HG02970 (cell line): ENCODE measurements around the gene TENM3.

Source experiments
- ATAC-seq: cut with Tn5 transposase; IDR thresholded peaks from one replicate; pipeline ENCODE4 v1.9.1; 2021; ENCODE audit warnings: mild to moderate bottlenecking, moderate library complexity, moderate number of reproducible peaks; ENCODE audit not compliant: unreplicated experiment, low FRiP score

Gene TENM3

DNA sequence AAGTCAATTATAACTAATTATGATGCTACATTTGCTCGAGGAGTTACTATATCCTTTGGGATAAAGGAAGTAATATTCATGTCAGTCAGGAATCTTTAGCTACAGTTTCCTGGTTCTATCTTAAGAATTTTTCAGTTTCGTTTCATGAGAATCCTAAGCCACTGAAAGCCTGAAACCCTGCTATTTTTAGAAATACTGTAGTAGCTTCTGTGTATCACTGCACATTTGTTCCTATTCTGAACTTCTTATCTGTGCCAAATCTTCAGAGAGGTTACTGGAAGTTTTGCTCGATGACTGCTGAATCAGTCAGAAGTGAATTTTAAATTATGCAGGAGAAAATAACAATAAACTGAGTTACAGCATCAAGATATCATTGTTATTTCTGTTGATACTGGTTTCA, 249.2 kb downstream of the TENM3 start:
- peak; percentile 46 for ATAC-seq

DNA sequence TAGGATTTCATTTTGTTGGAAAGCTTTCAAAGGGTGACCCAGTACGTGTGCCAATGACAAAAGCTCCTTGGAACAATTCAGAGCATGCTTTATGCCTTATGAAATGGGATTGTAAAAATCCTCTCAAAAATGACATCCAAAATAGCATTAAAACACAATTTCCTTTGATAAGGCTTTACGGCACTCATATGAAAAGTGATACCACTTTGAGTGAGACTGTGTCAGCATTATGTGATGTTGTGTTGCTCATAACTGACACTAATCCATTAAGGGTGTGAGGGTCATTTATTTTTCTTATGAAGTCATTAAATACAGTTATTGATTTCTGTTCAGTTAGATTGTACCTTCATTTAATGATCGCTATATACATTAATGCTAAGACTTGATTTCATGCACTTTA, 250.2 kb downstream of the TENM3 start:
- no peak for ATAC-seq

DNA sequence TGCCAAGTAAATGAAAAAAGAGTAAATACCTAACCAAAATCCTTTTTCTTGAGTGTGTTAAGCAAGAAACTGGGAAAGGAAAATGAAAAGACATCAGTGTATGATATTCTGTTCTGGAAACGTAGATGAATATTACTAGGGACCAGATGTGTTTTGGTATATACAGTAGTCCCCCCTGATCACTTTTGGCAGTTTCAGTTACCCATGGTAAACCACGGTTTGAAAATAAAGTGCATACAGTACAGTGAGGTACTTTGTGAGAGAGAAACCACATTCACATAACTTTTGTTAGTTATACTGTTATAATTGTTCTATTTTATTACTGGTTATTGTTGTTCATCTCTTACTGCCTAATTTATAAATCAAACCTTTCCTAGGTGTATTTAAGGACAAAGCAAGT, 250.9 kb downstream of the TENM3 start:
- ATAC-seq, result no peak

DNA sequence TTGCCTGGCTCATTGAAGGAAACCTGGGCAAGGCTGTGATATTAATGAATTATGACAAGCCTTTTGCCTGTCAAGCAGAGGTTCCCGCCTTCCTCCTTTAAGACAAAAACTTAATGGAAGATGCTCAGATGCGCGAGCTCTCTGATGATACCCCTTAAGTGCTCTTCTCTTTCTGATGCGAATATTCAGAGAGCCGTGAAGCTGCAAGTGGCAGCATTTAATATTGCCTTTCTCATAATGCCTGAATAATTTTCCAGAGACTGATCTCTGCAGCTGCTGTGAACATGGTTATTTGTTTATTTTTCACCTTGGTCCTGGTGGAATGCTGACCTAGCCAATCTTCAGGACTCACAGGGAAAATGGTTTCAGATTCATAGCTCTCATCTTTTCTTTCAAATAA, 251.8 kb downstream of the TENM3 start:
- no peak for ATAC-seq

DNA sequence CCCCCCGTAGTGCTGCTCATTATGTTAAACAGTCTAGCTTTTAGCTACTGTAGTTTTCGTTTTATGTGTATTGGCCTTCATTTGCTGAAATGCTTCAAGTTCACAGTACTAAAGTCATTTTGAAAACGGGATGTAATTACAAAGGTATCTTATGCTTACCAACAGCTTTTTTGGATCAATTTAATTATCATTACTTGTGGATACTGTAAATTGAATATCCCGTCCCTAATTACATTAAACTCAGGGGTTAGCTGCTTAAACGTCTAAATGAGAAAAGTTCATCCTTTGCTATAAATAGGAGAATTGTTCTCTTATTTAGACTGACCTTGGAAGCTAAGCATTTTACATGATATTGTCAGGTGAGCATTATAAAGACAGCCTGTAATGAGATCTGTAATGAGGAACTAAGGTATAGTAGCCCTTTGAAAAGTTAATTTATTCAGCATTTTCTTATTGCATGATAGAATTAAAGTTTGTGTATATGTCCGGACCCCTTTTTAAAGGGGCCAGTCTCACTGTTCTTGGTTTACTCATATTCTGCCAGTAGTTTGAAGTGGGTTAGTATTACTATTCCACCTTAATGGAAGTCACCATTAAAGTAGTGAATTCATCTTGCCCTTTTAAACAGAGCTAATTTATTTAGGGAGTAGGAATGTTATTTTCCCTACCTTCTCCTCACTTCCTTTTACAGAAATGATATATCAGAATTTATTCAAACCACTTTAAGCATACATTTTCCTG, 252.6 kb downstream of the TENM3 start:
- no peak for ATAC-seq

DNA sequence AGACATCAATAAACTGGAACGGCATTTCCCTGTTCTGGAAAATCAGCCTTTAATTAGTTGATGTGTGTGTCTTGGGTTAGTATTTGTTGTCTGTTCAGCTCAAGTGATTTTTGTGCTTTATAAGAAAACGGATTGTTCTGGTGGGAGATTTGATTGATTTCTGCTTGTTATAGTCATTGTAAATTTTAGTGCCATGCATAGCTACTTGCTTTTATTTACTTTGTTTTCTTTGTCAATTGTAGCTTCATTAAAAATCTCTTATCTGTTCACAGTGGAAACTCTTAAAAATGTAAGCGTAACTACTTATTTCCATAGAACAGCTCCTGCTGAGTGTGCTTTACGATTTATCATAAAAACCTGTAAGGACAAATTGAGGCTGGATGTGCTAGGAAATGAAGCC, 253.2 kb downstream of the TENM3 start:
- ATAC-seq, result no peak

DNA sequence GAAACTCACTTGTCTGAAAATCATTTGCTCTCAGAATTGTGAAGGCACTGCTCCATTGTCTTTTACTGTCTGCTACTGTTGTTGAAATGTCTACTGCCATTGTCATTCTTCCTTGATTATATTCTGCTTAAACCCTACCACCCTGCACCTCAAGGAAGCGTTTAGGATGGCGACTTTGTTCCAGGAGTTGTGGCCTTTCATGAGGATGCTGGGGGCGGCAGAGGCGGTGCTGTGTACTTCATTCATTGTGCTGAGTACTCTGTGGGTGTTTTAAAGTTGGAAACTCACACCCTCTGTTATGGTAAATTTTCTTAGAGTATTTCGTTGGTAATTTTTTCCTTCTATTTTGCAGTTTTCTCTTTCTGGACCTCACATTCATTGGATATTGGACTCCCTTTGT, 258.9 kb downstream of the TENM3 start:
- no peak for ATAC-seq

DNA sequence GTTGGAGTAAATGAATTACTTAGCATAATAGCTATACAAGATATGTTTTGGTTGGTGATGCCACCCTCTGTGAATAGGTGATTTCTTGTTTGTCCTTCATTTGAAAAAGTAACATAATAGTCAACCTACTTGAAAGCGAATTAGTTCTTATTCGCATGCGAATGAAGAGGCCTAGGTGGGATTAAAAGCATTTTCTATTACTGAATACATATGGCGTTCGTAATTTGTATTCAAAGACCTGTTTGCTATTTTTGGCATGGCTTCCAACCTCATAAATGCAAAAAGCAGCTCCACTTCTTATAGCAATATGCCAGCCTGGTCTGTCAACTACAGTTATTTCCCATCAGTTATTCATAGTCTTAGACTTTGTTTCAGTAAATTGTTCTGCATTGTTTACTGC, 261.3 kb downstream of the TENM3 start:
- no peak for ATAC-seq

DNA sequence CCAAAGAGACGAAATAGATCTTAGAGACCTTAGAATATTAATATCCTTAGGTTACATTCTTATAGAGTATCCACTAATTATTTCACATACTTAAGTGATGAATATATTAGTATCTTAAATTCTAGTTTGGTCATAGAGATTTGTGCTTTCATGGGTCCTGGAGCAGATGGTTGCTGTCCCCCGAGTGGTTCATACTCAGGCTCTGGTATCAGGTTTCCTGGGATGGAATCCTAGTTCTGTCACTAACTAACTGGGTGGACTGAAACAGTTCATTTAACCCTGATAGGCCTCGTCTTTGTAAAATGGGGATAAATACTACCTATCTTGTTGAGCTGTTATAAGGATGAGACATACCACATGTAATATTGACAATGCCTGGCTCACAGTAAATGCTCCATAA, 264.6 kb downstream of the TENM3 start:
- no peak for ATAC-seq

DNA sequence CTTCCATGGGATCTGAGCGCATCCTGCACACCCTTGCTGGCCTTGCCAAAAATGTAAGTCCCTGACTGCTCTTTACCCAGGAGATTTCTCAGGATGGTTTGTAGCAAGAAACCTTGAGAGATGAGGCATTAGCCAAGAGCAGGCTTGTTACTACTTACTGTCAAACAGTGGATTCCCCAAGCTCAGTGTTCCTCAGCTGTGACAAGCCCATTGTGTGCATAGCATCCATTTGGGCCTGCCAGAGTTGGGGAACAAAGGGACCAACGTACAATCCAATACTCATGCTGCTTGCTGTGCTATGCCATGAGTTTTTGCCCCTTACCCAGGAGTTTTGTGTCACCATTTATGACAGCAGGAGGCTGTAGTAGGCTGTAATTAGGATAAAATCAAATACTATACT, 267.6 kb downstream of the TENM3 start:
- ATAC-seq, result no peak

DNA sequence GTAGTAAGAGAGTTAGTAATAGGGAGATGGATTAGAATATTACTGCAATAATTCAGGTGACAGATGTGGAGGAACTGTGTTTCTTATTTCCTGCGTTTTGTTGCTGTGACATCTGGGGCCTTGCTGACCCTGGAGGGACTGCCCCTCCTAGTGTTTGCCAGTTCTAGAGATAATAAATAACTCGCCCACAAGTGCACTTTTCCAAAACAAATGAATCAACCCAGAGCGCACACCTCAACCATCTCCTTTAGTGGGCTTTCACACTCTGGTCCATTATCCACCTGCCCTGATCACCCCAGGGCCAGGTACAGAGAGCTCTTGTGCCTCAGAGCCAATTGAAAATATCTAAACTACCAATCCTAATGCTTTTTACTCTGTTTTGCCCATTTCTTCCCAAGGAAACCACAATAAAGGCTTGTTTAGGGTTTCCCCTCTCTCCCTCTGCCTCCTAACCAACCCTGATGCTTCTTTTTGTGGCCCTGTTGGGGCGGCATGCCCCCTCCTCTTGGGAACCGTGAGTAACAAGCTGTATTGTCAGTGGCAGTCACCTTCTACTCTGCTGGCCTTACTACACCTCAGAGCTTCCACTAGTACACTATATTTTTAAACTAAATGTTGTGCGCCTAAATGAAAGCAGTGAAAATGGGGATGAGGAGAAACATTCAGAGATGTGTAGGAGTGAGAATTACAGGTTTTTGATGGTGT, 270.5 kb downstream of the TENM3 start:
- ATAC-seq, result peak; percentile 75

DNA sequence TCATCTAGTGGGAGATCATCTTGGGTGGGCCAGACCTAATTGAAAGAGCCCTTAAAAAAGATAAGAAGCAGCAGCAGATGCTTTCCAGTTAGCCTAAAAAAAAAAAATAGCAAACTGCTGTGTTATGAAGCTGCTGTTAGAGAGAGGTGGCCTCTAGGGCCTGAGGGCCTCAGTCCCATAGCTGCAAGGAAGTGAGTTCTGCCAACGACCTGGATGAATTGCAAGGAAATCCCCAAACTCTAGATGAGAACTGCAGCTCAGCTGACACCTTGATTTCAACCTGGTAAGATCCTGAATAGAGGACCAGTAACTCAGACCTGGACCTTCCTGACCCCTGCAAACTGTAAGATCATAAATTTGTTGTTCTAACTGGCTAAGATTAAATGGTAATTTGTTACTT, 275.2 kb downstream of the TENM3 start:
- no peak for ATAC-seq

DNA sequence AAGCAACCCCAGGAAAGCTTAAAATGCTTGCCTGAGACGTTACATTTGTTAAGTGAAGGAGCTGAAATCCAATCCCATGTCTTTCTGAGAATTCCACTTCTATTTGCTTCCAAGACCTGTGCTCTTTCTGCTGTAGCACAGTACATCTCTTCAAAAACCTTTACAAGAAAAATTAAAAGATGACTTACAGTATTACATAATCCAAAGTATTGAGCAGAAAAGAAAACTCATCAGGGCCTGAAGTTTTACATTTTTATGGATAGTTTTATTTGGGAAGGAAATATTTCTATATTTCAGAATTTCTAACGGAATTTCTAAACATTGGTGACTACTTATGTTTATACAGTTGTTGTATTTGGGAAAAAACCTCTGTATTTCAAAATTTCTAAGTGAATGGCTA, 276.3 kb downstream of the TENM3 start:
- ATAC-seq, result no peak

DNA sequence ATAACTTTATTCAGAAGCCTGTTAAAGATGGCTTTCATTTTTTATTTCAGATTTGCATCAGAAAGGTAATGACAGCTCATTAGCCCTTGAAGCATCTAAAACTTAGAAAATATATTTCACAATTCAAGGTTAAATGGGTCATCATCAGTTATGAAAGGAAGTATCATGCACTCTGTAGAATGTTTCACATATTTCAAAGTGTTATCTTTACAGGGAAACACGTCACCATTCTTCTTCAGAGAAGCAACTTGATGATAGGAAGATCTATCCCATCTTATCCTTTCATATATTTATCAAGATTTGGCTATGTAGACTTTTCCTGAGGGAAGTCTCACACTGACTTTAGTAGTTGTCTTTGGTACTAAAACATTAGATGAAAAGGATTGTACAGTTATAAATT, 277.8 kb downstream of the TENM3 start:
- no peak for ATAC-seq

DNA sequence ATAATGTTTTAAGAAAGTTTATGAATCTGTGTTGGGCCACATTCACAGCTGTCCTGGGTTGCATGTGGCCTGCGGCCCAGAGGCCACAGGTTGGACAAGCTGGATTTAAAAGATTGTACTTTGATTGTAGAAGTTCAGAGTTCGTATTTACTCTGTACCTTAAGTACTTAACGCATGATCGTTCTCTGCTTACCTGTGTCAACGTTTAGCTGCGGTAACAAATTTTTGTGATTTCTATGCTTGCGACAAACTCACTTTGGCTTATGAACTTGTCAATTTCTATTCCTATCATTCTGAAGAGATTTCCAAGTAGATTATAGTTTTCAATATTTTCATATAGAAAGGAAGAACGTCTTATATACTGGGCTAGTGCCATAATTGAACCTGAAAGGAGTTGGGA, 285.6 kb downstream of the TENM3 start:
- no peak for ATAC-seq

DNA sequence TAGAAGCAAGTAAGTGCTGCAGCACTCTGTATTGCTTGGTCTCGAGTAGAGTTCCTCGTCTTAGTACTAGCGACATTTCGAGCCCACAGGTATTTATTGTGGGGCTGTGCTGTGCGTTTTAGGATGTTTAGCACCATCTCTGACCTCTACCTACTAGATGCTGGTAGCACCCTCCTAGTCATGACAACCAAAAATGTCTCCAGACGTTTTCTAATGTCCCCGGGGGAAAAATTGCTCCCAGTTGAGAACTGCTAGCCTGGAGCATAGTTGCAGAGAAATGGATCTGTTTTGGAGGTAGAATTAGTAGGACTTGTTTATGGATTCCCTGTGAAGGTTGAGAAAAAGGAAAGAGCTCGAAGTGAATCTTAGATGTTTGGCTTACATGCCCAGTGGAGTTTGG, 287.2 kb downstream of the TENM3 start:
- ATAC-seq, result no peak

DNA sequence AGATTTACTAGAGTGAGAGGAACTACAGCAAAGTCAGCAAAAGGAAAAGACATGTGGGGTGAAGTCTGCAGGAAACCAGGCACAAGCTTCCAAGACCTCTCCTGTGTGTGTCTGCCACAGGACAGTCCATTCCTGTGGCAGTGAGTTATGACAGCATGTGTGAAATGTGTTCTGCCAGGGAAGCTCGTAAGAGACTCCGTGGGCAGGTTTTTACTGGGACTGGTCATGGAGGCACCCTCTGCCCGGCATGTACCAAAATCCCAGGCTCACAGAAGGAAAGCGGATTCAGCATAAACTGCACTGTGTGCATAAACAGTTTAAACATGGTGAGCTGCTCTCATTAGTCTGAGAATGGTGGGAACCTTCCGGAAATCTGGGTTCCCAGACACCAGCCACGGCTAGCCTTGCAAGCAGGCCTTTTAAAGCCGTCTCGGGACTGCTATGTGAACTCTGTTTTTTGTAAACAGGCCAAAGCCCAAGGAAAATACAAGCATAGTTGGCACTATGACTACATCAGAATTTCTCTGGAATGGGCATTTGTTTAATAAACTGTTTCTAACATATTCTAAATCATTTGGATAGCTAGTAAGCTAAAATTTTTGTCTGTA, 288.5 kb downstream of the TENM3 start:
- no peak for ATAC-seq

DNA sequence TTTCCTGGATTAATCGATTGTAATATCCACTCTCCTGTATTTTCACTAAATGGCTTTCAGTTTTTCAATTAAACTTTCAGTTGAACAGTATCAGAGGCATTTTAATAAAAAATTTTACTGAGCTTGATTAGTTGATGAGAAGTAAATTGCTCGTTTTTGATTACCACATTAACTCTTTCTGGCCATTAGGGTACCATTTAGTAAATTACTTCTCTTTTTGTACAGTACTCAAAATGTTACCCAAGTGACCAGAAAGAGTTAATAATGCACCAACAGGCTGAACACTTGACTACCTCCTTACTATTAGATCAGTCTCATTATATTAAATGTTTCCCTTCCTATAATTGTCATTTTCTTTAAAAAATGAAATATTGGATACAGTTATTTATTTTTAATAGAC, 289.2 kb downstream of the TENM3 start:
- ATAC-seq, result no peak

DNA sequence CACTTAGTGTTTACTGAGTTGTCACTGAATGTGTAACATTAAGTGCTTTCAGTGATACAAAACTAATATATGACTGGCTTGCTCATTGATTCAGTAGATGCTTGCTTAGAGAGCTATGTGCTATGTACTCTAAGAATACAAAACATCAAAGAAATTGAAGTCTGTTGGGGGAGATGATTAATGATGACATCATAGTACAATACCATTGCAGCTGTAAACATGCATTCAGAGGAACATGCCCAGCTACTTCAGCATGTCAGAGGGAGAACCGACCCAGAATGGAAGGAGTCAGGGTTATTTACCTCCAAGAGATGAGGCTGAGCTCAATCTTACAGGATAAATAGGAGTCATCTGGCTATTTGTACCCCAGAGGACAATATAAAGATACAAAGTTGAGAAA, 290.8 kb downstream of the TENM3 start:
- no peak for ATAC-seq

DNA sequence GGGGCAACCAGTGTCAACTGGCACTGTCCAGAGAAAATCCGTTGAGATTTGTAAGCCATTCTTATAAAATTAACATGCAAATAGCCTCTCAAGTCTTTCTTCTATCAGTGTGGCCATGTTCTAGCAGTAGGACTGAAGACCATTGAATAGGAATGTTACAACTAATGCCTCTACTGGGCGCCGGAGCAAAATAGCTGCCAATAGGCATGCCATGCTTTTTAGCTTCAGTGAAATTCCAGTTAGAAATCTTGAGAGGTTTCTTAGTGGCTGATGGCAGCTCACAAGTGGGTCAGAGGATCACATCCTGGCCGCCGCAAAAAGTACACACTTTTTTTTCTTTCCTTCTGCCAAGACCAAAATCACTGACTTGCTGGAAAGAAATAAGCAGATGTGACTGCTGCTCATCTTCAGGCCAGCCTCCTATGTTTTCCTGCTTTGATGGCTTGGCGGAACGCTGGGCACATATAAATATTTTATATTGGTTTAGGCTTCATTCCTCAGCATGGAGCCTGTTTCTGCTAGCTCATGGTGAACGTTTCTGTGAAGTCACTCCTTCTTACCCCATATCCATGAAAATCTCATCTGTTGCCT, 293.1 kb downstream of the TENM3 start:
- no peak for ATAC-seq

DNA sequence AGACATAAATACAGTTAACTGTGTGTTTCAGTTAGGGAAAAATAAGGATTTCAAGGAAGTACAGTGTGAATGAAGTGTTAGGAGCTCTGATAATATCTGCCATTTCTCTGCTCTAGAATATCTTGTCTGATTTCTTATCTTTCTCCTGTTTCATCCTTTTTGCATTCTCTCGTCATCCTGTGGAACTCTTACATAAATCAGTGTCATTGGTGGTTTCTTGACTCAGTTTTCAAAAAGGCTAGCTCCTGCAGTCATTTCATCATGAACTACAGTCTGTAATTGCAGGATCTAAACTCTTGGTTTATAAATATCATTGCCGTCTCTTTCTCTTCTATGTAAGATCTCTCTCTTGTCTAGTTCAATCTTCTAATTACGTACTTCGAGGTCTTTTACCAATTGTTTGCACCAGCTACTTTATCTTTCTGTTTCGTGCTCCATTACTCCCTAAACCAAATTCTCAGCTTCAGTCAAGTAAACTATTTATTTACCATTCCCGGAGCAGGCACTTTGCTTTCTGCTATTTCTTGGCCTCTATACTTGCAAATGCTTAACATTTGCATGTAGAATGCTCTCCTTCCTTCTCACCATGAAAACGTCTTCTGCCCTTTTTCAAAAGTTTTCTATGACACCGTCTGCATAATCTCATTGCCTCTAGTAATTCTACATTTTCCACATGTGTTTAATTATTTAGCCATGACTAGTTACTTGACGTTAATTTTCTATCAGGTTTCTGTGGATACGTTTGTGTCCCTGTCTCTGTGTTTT, 294.0 kb downstream of the TENM3 start:
- ATAC-seq, result no peak
